ENCODE data around the gene RANBP1. TPM values are rescaled to one million over a fixed set of nuclear protein-coding genes. Genes with fewer than 3 reads are reported as not detected.

RANBP1 gene
- total RNA-seq, 1 donor from 2014 or later, result 133 TPM

GRCh38 chr22:20110359-20110985, 5.4 kb upstream of the RANBP1 start:
- Mint-ChIP-seq H3K27ac (no peak overlapping the region), H3K4me3 (no peak overlapping the region), H3K9me3 (no peaks in the 10 kb centered on the region), H3K4me1 (peaks cover 18% of the 10 kb centered on the region), H3K36me3 (ENCODE audit: low read depth) (peaks cover 65% of the 10 kb centered on the region), H3K27me3 (no peaks in the 10 kb centered on the region)
- ChIA-PET POLR2A (interaction anchor here (1.3 kb wide), 1 partner anchor 28 kb away, joined by 3 read pairs; no protein-coding TSS in a partner anchor), CTCF (no interaction called here)
- intact Hi-C loops (cut with micrococcal nuclease), result no loop called here
- ATAC-seq (ENCODE audit: low read depth), result no peak
- no peak for TF ChIP-seq CTCF (IDR thresholded peaks at IDR 0.05)
- DNase-seq, result no peak

- ATAC-seq (ENCODE audit: low read depth) (peak; percentile 72), DNase-seq (no peak)
- Mint-ChIP-seq H3K4me3 (no peak overlapping the region), H3K4me1 (peaks cover 18% of the 10 kb centered on the region), H3K36me3 (ENCODE audit: low read depth) (peaks cover 59% of the 10 kb centered on the region), H3K27me3 (no peaks in the 10 kb centered on the region), H3K9me3 (no peaks in the 10 kb centered on the region), H3K27ac (peak overlapping the region; percentile 53)
- no peak for TF ChIP-seq CTCF (IDR thresholded peaks at IDR 0.05)
- intact Hi-C loops (cut with micrococcal nuclease), result loop anchor here (1.0 kb wide), 1 partner anchor 141 kb away; no protein-coding TSS in a partner anchor
- ChIA-PET CTCF (no interaction called here), POLR2A (interaction anchor here (1.3 kb wide), 1 partner anchor 29 kb away, joined by 3 read pairs; no protein-coding TSS in a partner anchor)
Observed at GRCh38 chr22:20111045-20111688, 4.7 kb upstream of the RANBP1 start.

GRCh38 chr22:20111689-20112622, 3.9 kb upstream of the RANBP1 start:
- no peak for TF ChIP-seq CTCF (IDR thresholded peaks at IDR 0.05)
- Mint-ChIP-seq H3K27me3 (no peaks in the 10 kb centered on the region), H3K9me3 (no peaks in the 10 kb centered on the region), H3K36me3 (ENCODE audit: low read depth) (peaks cover 55% of the 10 kb centered on the region), H3K27ac (peak overlapping the region; percentile 61), H3K4me3 (no peak overlapping the region), H3K4me1 (peaks cover 21% of the 10 kb centered on the region)
- no peak for DNase-seq
- ATAC-seq (ENCODE audit: low read depth), result no peak
- POLR2A ChIA-PET, result no interaction called here
- intact Hi-C loops (cut with micrococcal nuclease), result loop anchor here (1.0 kb wide), 1 partner anchor 142 kb away; no protein-coding TSS in a partner anchor
- CTCF ChIA-PET, result no interaction called here

- TF ChIP-seq CTCF (IDR thresholded peaks at IDR 0.05), result no peak
- ChIA-PET POLR2A (interaction anchor here (0.6 kb wide), 1 partner anchor 92 kb away, joined by 3 read pairs; the partner anchor contains the start of gene TANGO2), CTCF (no interaction called here)
- DNase-seq, result no peak
- Mint-ChIP-seq H3K4me1 (peaks cover 21% of the 10 kb centered on the region), H3K27me3 (no peaks in the 10 kb centered on the region), H3K27ac (no peak overlapping the region), H3K4me3 (no peak overlapping the region), H3K9me3 (no peaks in the 10 kb centered on the region), H3K36me3 (ENCODE audit: low read depth) (peaks cover 49% of the 10 kb centered on the region)
- intact Hi-C loops (cut with micrococcal nuclease), result no loop called here
- no peak for ATAC-seq (ENCODE audit: low read depth)
Observed at GRCh38 chr22:20112623-20113511, 3.0 kb upstream of the RANBP1 start.
